NCI-H82 treated with DMSO at 0.1 percent for 48 hours (cell line): ENCODE results near the gene CACNA2D3.

Experiments used
- DNase-seq: peaks from one replicate; lab custom pipeline; 2025; ENCODE audit not compliant: unreplicated experiment; lab: John Stamatoyannopoulos, UW

The CACNA2D3 gene

DNA sequence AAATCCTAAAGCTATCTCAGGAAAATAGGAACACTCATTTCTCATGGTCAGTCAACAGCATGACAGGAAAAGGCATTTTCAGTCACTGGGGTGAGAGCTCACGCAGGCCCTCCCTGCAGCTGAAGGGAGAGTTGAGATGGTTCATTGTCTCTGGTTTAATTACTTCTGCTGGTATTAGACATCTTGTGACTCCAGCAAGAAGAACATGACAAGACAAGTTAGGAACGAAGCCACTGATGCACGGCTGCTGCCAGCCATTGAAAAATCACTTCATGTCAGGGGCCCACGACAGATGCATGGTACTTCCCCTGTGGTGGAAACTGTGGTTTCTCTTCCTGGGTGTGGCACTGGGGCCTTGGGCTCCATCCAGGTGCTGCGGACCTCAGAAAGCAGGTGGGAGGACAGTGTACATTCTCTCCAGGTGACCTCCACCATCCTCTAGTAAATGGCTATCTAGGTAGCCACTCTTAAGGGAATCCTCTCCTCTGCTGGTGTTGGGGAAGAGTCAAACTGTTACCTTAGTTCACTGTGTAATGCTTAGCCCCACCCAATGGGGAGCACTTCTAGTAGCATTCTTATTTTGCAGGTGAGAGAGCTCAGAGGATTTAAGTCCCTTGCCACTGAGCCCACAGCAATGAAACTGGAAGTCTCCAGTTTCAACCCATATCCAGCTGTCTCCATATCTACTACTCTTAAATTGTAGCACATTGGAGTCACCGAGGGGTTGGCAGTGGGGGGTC, 531.3 kb downstream of the CACNA2D3 start:
- DNase-seq: no peak

DNA sequence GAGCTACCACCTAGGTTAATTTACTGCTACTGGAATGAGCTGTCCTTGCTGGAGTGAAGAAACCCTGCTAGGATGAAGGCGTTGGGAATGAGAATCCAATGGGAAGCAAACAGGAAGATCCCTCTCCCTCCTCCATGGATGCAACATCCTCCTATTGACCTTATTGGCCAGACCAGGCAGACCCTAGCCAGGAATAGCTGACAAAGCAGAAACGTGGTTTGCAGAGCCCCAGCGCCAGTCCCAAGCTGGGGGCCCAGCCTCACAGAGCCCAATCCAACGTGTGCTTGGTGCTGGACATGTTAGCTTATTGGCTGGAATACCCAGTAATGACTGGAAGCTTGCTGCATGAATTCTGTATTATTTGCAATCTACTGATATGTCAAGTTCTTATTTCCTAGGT, 532.4 kb downstream of the CACNA2D3 start:
- no peak for DNase-seq

- DNase-seq: no peak
These were observed 537.0 kb downstream of the CACNA2D3 start for GRCh38 chr3:54659347-54659746.

DNA sequence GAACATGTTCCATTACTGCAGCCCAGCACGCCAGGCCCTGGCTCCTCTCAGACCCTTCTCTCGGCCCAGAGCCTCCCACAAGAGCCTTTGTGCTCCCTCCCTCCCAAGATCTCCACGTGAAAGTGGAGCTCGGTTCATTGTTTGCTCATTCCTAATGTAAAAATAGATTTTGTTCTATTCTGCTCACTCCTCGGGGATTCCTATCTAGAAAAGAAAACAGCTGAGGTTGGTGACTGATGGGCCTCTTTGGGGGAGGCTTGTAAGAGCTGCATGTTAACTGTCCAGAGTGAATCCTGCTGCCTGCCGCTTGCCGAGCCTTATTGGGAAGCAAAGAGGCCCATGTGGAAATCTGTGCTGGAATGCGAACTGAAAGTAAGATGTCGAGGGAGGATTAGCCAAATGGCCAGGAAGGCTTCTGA, 538.4 kb downstream of the CACNA2D3 start:
- no peak for DNase-seq

- no peak for DNase-seq
These were observed 538.8 kb downstream of the CACNA2D3 start for GRCh38 chr3:54661151-54661550.

- DNase-seq: no peak
These were observed 541.2 kb downstream of the CACNA2D3 start for GRCh38 chr3:54663501-54664011.

DNA sequence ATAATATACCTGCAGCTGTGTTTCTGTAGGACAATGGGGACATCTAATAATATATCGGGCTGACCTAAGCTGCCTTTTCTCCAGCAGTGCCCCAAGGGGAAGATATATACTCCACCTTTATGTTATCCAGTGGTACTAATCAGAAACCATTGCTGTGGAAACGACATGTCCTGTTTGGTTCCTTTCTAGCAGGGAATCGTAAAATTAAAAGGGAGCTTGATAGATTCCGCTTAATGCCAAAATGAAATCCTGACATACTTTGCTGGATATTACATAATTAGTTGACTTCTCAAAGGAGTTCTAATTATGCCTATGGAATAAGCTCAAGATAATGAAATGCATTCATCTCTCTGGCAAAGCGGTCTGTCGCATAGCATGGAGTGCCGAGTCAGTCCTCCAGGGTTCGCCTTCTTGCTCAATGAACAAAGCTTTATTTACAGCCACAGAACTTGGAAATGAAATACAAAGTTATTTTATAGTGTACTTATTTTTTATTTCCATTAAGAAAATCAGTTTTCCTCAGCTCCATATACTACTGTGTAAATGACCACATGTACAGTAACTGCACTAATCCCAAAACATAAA, 542.8 kb downstream of the CACNA2D3 start:
- no peak for DNase-seq

GRCh38 chr3:54668236-54668635, 545.9 kb downstream of the CACNA2D3 start:
- DNase-seq: no peak

DNA sequence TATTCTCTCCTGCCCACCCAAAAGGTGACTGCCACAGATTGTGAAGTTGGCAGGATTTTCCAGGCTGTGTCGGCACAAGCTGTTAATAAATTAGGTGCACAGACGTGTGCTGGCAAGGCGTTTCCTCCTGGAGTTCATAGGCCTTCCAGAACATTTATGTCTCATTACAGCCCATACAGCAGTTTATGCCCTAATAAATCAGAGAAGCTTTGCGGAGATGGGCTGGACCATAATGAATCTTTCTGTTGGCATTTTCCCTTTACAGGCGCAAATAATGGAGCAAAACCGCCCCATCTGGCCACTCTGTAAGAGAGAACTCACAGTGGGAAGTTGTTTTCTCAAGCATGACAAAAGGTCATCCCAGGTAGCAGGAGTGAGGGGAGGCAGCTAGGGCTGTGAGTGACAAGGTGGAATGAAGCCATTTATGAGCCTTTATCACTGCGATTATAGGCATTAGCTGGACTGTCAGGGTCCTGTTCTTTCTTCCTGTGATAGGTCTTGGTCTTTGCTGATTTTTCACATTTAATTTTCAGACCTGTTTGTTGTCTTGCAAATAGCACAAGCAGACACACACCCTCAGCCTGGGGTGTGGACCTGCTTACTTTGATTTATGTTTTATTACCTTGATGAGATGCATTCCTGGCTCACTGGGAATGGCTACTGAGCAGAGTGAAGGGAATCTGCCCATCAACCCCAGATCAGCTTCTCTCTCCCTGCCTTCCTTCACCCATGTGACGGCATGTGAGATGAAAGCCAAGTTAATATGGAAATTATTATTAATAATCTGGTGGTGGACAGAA, 548.0 kb downstream of the CACNA2D3 start:
- DNase-seq: peak; percentile 1

DNA sequence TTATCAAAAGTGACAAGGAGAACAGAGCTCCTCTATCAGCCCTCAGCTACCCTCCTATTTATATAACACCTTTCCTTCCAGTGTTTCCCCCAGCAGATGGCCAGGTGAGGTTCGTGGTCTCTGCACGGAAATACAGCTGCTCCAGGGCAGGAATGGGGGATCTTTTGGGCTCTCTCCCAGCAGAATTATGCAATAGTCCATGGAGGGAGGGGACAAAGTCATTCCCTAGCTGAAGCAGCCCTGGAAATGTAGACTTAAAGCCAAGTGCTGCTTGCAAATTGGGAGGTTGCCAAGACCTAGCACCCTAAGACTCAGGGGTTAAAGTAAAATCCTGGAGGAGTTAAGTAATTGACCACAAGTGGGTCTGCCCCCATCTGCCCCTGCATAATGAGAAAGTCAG, 549.2 kb downstream of the CACNA2D3 start:
- DNase-seq: no peak

GRCh38 chr3:54676087-54676486, 553.7 kb downstream of the CACNA2D3 start:
- DNase-seq: no peak

GRCh38 chr3:54681706-54682105, 559.4 kb downstream of the CACNA2D3 start:
- DNase-seq: no peak

DNA sequence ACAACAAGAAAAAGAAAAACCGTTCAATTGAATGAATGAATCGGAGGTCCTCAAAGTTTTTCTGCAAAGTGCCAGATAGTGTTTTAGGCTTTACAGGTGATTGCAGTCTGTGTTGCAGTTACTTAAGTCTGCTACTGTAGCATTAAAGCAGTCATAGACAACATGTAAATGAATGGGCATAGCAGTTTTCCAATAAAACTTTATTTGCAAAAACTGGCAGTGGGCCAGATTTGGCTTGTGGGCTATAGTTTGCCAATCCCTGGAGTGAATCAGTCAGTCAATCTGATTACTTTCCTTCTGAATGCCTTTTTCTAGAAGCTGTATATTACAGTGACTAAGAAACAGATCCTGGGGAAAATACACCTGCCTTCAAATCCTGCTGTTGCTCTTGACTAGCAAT, 562.9 kb downstream of the CACNA2D3 start:
- DNase-seq: no peak

GRCh38 chr3:54691289-54691771, 569.0 kb downstream of the CACNA2D3 start:
- no peak for DNase-seq

DNA sequence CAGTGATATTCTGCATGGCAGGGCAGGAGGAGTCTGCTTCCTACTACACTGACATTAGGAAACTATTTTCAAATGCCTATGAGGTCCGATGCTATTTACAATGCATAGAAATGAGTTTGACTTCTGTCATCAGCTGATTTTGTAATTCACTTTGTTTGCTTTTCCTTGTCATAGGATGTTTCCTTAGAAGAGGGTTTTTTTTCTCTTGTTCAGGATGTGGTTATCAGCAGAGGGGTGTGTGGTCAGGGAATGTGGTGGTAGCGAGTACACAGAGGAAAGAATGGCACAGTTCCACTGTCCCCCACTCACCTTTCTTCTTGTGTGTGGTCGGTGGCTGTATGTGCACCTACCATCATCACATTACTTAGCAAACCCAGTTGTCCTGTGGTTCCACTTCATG, 574.0 kb downstream of the CACNA2D3 start:
- DNase-seq: no peak

GRCh38 chr3:54698054-54698453, 575.7 kb downstream of the CACNA2D3 start:
- DNase-seq: no peak

DNA sequence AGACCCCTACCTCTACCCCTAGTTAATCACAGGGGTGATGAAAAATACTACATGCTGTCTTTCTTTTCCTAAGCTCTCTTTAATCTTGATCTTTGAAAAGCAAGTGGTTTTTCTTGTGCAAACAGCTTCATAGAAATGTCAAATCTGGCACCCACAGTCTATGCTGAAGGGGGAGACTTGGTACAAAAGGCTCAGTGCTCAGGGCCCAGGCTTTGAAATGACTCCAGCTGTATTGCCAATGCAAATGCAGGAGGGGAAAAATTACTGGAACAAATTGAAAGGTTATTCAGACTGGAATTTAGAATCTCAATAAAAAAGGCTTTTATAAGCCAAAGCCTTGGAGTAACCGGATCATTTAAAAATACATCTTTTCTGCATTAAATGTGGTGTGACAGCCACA, 581.6 kb downstream of the CACNA2D3 start:
- no peak for DNase-seq

- DNase-seq: no peak
These were observed 583.4 kb downstream of the CACNA2D3 start for GRCh38 chr3:54705730-54706129.

GRCh38 chr3:54706738-54707137, 584.4 kb downstream of the CACNA2D3 start:
- no peak for DNase-seq

- no peak for DNase-seq
These were observed 587.4 kb downstream of the CACNA2D3 start for GRCh38 chr3:54709785-54710184.

- DNase-seq: no peak
These were observed 588.6 kb downstream of the CACNA2D3 start for GRCh38 chr3:54710954-54711353.

GRCh38 chr3:54712539-54712938, 590.2 kb downstream of the CACNA2D3 start:
- no peak for DNase-seq
